Measurements from ENCODE around the gene SFSWAP.

SFSWAP gene

GRCh38 chr12:131805421-131805820 lies 94.5 kb downstream of the SFSWAP start:
- TF ChIP-seq YY1 (IDR thresholded peaks at IDR 0.05; ENCODE audit: low read depth) = no peak
- TF ChIP-seq RAD21 (IDR thresholded peaks at IDR 0.05; ENCODE audit: low read depth) = no peak
- no peak for TF ChIP-seq FOXM1 (IDR thresholded peaks at IDR 0.05; ENCODE audit: borderline replicate concordance, low read depth)
- TF ChIP-seq, protein P1, sequence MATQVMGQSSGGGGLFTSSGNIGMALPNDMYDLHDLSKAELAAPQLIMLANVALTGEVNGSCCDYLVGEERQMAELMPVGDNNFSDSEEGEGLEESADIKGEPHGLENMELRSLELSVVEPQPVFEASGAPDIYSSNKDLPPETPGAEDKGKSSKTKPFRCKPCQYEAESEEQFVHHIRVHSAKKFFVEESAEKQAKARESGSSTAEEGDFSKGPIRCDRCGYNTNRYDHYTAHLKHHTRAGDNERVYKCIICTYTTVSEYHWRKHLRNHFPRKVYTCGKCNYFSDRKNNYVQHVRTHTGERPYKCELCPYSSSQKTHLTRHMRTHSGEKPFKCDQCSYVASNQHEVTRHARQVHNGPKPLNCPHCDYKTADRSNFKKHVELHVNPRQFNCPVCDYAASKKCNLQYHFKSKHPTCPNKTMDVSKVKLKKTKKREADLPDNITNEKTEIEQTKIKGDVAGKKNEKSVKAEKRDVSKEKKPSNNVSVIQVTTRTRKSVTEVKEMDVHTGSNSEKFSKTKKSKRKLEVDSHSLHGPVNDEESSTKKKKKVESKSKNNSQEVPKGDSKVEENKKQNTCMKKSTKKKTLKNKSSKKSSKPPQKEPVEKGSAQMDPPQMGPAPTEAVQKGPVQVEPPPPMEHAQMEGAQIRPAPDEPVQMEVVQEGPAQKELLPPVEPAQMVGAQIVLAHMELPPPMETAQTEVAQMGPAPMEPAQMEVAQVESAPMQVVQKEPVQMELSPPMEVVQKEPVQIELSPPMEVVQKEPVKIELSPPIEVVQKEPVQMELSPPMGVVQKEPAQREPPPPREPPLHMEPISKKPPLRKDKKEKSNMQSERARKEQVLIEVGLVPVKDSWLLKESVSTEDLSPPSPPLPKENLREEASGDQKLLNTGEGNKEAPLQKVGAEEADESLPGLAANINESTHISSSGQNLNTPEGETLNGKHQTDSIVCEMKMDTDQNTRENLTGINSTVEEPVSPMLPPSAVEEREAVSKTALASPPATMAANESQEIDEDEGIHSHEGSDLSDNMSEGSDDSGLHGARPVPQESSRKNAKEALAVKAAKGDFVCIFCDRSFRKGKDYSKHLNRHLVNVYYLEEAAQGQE (IDR thresholded peaks at IDR 0.05; ENCODE audit: low read depth) = no peak
- no peak for TF ChIP-seq NFIC (IDR thresholded peaks at IDR 0.05)
- no peak for TF ChIP-seq TCF12 (IDR thresholded peaks at IDR 0.05; ENCODE audit: low read depth)
- no peak for TF ChIP-seq CREB1 (IDR thresholded peaks at IDR 0.05; ENCODE audit: low read depth)
- TF ChIP-seq ZBTB7A (IDR thresholded peaks at IDR 0.05; ENCODE audit: low read depth) = no peak
- TF ChIP-seq TAF1 (IDR thresholded peaks at IDR 0.05; ENCODE audit: low read depth) = no peak
- TF ChIP-seq CEBPB (IDR thresholded peaks at IDR 0.05) = no peak
- no peak for TF ChIP-seq TEAD4 (IDR thresholded peaks at IDR 0.05)
- TF ChIP-seq, protein P2, sequence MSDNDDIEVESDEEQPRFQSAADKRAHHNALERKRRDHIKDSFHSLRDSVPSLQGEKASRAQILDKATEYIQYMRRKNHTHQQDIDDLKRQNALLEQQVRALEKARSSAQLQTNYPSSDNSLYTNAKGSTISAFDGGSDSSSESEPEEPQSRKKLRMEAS (IDR thresholded peaks at IDR 0.05) = no peak
- TF ChIP-seq, protein P3, sequence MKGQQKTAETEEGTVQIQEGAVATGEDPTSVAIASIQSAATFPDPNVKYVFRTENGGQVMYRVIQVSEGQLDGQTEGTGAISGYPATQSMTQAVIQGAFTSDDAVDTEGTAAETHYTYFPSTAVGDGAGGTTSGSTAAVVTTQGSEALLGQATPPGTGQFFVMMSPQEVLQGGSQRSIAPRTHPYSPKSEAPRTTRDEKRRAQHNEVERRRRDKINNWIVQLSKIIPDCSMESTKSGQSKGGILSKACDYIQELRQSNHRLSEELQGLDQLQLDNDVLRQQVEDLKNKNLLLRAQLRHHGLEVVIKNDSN (IDR thresholded peaks at IDR 0.05) = no peak
- no peak for TF ChIP-seq EP300 (IDR thresholded peaks at IDR 0.05; ENCODE audit: borderline replicate concordance)
- no peak for TF ChIP-seq EGR1 (IDR thresholded peaks at IDR 0.05)

DNA sequence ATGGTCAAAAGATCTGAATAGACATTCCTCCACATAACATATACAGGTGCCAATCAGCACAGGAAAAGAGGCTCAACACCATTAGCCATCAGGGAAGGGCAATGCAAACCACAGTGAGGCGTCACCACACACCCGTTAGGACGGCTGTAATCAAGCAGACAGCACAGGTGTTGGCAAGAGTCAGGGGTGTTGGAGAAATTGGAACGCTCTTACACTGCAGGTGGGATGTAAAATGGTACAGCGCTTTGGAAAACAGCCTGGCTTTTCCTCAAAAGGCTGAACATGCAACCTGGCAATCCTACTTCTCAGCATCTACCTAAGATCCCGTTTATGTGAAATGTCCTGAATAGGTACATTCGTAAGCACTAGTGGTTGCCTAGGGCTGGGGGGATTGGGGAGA lies 95.8 kb downstream of the SFSWAP start:
- TF ChIP-seq TCF12 (IDR thresholded peaks at IDR 0.05; ENCODE audit: low read depth) (no peak), YY1 (IDR thresholded peaks at IDR 0.05; ENCODE audit: low read depth) (no peak), ZBTB7A (IDR thresholded peaks at IDR 0.05; ENCODE audit: low read depth) (no peak), EP300 (IDR thresholded peaks at IDR 0.05; ENCODE audit: borderline replicate concordance) (no peak)
- TF ChIP-seq, protein P1 (IDR thresholded peaks at IDR 0.05; ENCODE audit: low read depth) = no peak

GRCh38 chr12:131808744-131809371 lies 98.0 kb downstream of the SFSWAP start:
- no peak for TF ChIP-seq TCF12 (IDR thresholded peaks at IDR 0.05; ENCODE audit: low read depth)
- TF ChIP-seq NFIC (IDR thresholded peaks at IDR 0.05) = no peak
- TF ChIP-seq TAF1 (IDR thresholded peaks at IDR 0.05; ENCODE audit: low read depth) = no peak
- TF ChIP-seq, protein P3 (IDR thresholded peaks at IDR 0.05) = no peak
- TF ChIP-seq YY1 (IDR thresholded peaks at IDR 0.05; ENCODE audit: low read depth) = no peak
- no peak for TF ChIP-seq EGR1 (IDR thresholded peaks at IDR 0.05)
- no peak for TF ChIP-seq EP300 (IDR thresholded peaks at IDR 0.05; ENCODE audit: borderline replicate concordance)
- TF ChIP-seq CEBPB (IDR thresholded peaks at IDR 0.05) = no peak
- TF ChIP-seq, protein P2 (IDR thresholded peaks at IDR 0.05) = no peak

DNA sequence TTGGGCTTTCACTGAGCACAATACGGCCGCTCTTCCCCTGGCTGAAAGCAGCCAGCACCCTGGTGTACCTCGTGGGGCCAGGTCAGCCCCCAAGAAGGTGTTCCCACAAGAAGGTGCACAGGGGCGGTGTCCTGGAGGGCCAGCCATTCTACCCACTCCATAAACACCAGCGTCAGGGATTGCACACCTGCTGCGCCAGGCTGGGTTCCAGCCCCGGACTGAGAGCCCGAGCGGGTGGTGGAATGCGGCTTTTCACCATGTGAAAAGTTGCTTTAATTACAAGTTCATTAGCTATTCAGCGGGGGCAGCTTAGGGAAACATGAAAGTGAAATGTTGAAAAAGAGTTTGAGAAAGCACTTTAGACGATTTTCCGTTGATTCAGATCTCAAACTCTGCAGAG lies 99.8 kb downstream of the SFSWAP start:
- TF ChIP-seq TCF12 (IDR thresholded peaks at IDR 0.05; ENCODE audit: low read depth) = no peak
- TF ChIP-seq, protein P2 (IDR thresholded peaks at IDR 0.05) = no peak
- TF ChIP-seq FOXM1 (IDR thresholded peaks at IDR 0.05; ENCODE audit: borderline replicate concordance, low read depth) = no peak
- TF ChIP-seq CREB1 (IDR thresholded peaks at IDR 0.05; ENCODE audit: low read depth) = no peak
- no peak for TF ChIP-seq TEAD4 (IDR thresholded peaks at IDR 0.05)
- TF ChIP-seq, protein P1 (IDR thresholded peaks at IDR 0.05; ENCODE audit: low read depth) = no peak
- no peak for TF ChIP-seq TAF1 (IDR thresholded peaks at IDR 0.05; ENCODE audit: low read depth)
- TF ChIP-seq, protein P3 (IDR thresholded peaks at IDR 0.05) = no peak
- no peak for TF ChIP-seq RAD21 (IDR thresholded peaks at IDR 0.05; ENCODE audit: low read depth)
- TF ChIP-seq CEBPB (IDR thresholded peaks at IDR 0.05) = no peak
- no peak for TF ChIP-seq ZBTB7A (IDR thresholded peaks at IDR 0.05; ENCODE audit: low read depth)
- TF ChIP-seq NFIC (IDR thresholded peaks at IDR 0.05) = no peak

Data from Ishikawa (cell line).